SH-SY5Y (cell line): ENCODE results near the gene GPBAR1.

Experiments
- GATA2 ChIP-seq: IDR thresholded peaks from 2 replicates; pipeline ENCODE4 v1.6.1; 2011; ENCODE audit warnings: mild to moderate bottlenecking, low read depth, low read length
- GATA3 ChIP-seq: IDR thresholded peaks from 2 replicates; pipeline ENCODE4 v1.6.1; 2011; ENCODE audit warnings: low read depth, mild to moderate bottlenecking, low read length, moderate library complexity

DNA sequence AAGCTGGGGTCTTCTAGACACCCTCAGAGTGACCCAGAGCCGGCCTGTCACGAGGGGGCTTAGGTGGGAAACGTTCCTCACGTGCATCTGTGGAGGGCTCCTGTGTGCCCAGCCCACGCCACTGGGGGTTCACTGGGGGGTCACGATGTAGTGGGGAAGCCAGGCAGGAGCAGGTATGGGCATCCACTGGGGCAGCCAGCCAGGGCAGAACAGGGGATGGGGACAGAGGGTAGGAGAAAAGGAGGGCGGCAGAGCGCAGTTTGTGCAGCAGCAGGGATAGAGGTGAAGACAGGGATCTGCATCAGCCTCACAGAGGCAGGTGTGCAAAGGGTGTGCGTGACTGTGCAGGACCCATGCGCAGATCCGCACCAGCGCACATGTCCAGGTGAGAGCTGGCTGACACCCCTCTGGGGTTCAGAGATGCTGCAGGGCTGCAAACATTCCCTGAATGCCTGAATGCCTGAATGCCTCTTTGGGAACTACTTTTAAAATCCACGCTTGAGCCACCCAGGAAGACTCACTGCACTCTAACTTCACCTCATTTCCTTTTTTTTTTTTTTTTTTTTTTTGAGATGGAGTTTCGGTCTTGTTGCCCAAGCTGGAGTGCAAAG, 19.6 kb downstream of the GPBAR1 start:
- TF ChIP-seq GATA2, result no peak
- TF ChIP-seq GATA3, result no peak
